Measurements from ENCODE around the gene TRIM46. TPM values are rescaled to one million over a fixed set of nuclear protein-coding genes. Genes with fewer than 3 reads are reported as not detected.

The TRIM46 gene
- polyA plus RNA-seq, 2 of the 4 experiments (the other 2 are of a cell fraction) = 1.1 to 2.8 TPM

- no peak for ATAC-seq
- ChIA-PET POLR2A (interaction anchor here (2.4 kb wide), 1 partner anchor 16 kb away, joined by 9 read pairs; no protein-coding TSS in a partner anchor), CTCF (interaction anchor here (0.6 to 15.2 kb wide), 20 partner anchors 9 to 431 kb away, joined by 3 to 384 read pairs (median 4); partner anchors contain the start of genes DPM3 and THBS3)
- WGBS (ENCODE audit: missing lambda C conversion rate) = 59% methylated on average over 11 of the region's 11 CpGs
- no peak overlapping the region for H3K4me3 ChIP-seq
- no peak for FAIRE-seq
- no peaks in the 10 kb centered on the region for H3K9me3 ChIP-seq
- H3K4me1 ChIP-seq = peaks cover 13% of the 10 kb centered on the region
- no peak for DNase-seq (ENCODE audit: low read depth in 1 of 2, low spot score in 1 of 2)
- H3K27ac ChIP-seq = peak overlapping the region; percentile 12 to 63; a peak in 3 of 6 replicates
- no peak overlapping the region for H3K4me2 ChIP-seq
- TF ChIP-seq CHD2 (IDR thresholded peaks at IDR 0.05; ENCODE audit: low read length, partially characterized antibody) = no peak
- TF ChIP-seq GATA3 (IDR thresholded peaks at IDR 0.05; ENCODE audit: borderline replicate concordance) = no peak
- no peak for TF ChIP-seq MAX (IDR thresholded peaks at IDR 0.05)
- TF ChIP-seq MAZ (IDR thresholded peaks at IDR 0.05; ENCODE audit: borderline replicate concordance, low read depth, low read length) = no peak
- TF ChIP-seq ESRRA (IDR thresholded peaks at IDR 0.05; ENCODE audit: borderline replicate concordance, low read length) = no peak
- no peak for TF ChIP-seq TP53 (CRISPR knock-in tag; IDR thresholded peaks at IDR 0.05)
- no peak for TF ChIP-seq RNF2 (IDR thresholded peaks at IDR 0.05; ENCODE audit: borderline replicate concordance, low read depth)
- no peak for TF ChIP-seq JUNB (IDR thresholded peaks at IDR 0.05)
- no peak for TF ChIP-seq HOXB13 (CRISPR knock-in tag; IDR thresholded peaks at IDR 0.05; ENCODE audit: low read depth)
- no peak for TF ChIP-seq EP300 (IDR thresholded peaks at IDR 0.05)
- no peak for TF ChIP-seq POLR2AphosphoS2 (conservative IDR thresholded peaks at IDR 0.05; ENCODE audit: low read length)
- no peak for TF ChIP-seq FOXS1 (CRISPR knock-in tag; IDR thresholded peaks at IDR 0.05)
These were observed 3.7 kb downstream of the TRIM46 start for GRCh38 chr1:155177192-155177917.

GRCh38 chr1:155177918-155178281 lies 4.3 kb downstream of the TRIM46 start:
- H3K4me1 ChIP-seq = peaks cover 13% of the 10 kb centered on the region
- H3K27ac ChIP-seq = no peak overlapping the region
- FAIRE-seq (no peak), DNase-seq (ENCODE audit: low read depth in 1 of 2, low spot score in 1 of 2) (no peak), ATAC-seq (no peak)
- no peak overlapping the region for H3K4me3 ChIP-seq
- no peak for TF ChIP-seq NFE2L2 (conservative IDR thresholded peaks at IDR 0.05; ENCODE audit: low read length)
- TF ChIP-seq CTCF (IDR thresholded peaks at IDR 0.05) = no peak
- TF ChIP-seq RAD21 (conservative IDR thresholded peaks at IDR 0.05 in 1 of 2, IDR thresholded peaks at IDR 0.05 in 1 of 2) = no peak
- no peak for TF ChIP-seq RARB (CRISPR knock-in tag; IDR thresholded peaks at IDR 0.05)
- TF ChIP-seq RCOR1 (IDR thresholded peaks at IDR 0.05; ENCODE audit: low read depth, low read length) = no peak
- TF ChIP-seq KDM5A (IDR thresholded peaks at IDR 0.05) = no peak
- no peak for TF ChIP-seq ZFP36 (IDR thresholded peaks at IDR 0.05; ENCODE audit: borderline replicate concordance, partially characterized antibody)
- no peak for TF ChIP-seq RFX5 (IDR thresholded peaks at IDR 0.05)
- TF ChIP-seq, protein P1, sequence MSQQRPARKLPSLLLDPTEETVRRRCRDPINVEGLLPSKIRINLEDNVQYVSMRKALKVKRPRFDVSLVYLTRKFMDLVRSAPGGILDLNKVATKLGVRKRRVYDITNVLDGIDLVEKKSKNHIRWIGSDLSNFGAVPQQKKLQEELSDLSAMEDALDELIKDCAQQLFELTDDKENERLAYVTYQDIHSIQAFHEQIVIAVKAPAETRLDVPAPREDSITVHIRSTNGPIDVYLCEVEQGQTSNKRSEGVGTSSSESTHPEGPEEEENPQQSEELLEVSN (IDR thresholded peaks at IDR 0.05; ENCODE audit: borderline replicate concordance, low read depth) = no peak
- TF ChIP-seq, protein P2, sequence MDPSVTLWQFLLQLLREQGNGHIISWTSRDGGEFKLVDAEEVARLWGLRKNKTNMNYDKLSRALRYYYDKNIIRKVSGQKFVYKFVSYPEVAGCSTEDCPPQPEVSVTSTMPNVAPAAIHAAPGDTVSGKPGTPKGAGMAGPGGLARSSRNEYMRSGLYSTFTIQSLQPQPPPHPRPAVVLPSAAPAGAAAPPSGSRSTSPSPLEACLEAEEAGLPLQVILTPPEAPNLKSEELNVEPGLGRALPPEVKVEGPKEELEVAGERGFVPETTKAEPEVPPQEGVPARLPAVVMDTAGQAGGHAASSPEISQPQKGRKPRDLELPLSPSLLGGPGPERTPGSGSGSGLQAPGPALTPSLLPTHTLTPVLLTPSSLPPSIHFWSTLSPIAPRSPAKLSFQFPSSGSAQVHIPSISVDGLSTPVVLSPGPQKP (IDR thresholded peaks at IDR 0.05; ENCODE audit: low read depth, low read length) = no peak
- no peak for TF ChIP-seq ZC3H11A (IDR thresholded peaks at IDR 0.05)
- no peak for TF ChIP-seq SMC3 (IDR thresholded peaks at IDR 0.05)
- no peak for TF ChIP-seq JUN (IDR thresholded peaks at IDR 0.05)
- no peak for TF ChIP-seq CHD4 (IDR thresholded peaks at IDR 0.05; ENCODE audit: borderline replicate concordance)
- CTCF ChIA-PET = interaction anchor here (0.8 to 15.2 kb wide), 11 partner anchors 8 to 413 kb away, joined by 3 to 384 read pairs (median 4); partner anchors contain the start of gene DPM3
- POLR2A ChIA-PET = interaction anchor here (2.4 kb wide), 1 partner anchor 16 kb away, joined by 9 read pairs; no protein-coding TSS in a partner anchor
- H3K4me2 ChIP-seq = no peak overlapping the region
- 88% methylated on average over 9 of the region's 9 CpGs for WGBS (ENCODE audit: missing lambda C conversion rate)
- H3K9me3 ChIP-seq = no peaks in the 10 kb centered on the region
